ENCODE results near the gene TMEM18.

- TF ChIP-seq CTCF (IDR thresholded peaks at IDR 0.05) (no peak), POLR2AphosphoS5 (IDR thresholded peaks at IDR 0.05) (no peak), POLR2A (IDR thresholded peaks at IDR 0.05) (no peak)
These were observed 2.8 kb downstream of the TMEM18 start for GRCh38 chr2:674321-674985.
